GM23338 (cell line): ENCODE data around the gene GTF3C6. TPM values are rescaled to one million over a fixed set of nuclear protein-coding genes. Genes with fewer than 3 reads are reported as not detected.
A peak's percentile ranks its signal among the peaks of the same experiment; 100 is the strongest.

Experiments
- ATAC-seq: fragments of 200-7000 bp; cut with Tn5 transposase; 3 replicates; pipeline ENCODE4 v1.9.1; 2020
- DNase-seq: peaks from one replicate; pipeline ENCODE4 v3.0.0-alpha.2; 2015; ENCODE audit warnings: low spot score
- H2AFZ ChIP-seq: fragments of 200-600 bp; sonication (generic); 2 replicates; pipeline ENCODE4 v1.8.0; 2016; ENCODE audit warnings: antibody characterized with exemption, mild to moderate bottlenecking, moderate library complexity
- H3F3A ChIP-seq: fragments of 200-600 bp; sonication (generic); replicated peaks from 2 replicates; pipeline ENCODE4 v1.8.0; 2017; ENCODE audit warnings: antibody characterized with exemption, mixed run types, low read depth
- H3K27ac ChIP-seq: fragments of 200-600 bp; sonication (generic); 2 replicates; pipeline ENCODE4 v1.6.1; 2016; ENCODE audit warnings: low read depth
- H3K27me3 ChIP-seq: fragments of 200-600 bp; sonication (generic); 2 replicates; pipeline ENCODE4 v1.8.0; 2016; ENCODE audit warnings: mild to moderate bottlenecking, mixed run types, moderate library complexity; ENCODE audit not compliant: insufficient read depth
- H3K36me3 ChIP-seq: fragments of 200-600 bp; sonication (generic); 2 replicates; pipeline ENCODE4 v1.8.0; 2016; ENCODE audit warnings: mild to moderate bottlenecking; ENCODE audit not compliant: insufficient read depth
- H3K4me1 ChIP-seq: fragments of 200-600 bp; sonication (generic); 2 replicates; pipeline ENCODE4 v1.8.0; 2016; ENCODE audit warnings: mild to moderate bottlenecking, moderate library complexity; ENCODE audit not compliant: insufficient read depth
- H3K4me2 ChIP-seq: fragments of 200-600 bp; sonication (generic); 2 replicates; pipeline ENCODE4 v1.7.1; 2017; ENCODE audit warnings: mixed run types
- H3K4me3 ChIP-seq: fragments of 200-600 bp; sonication (generic); 2 replicates; pipeline ENCODE4 v1.6.1; 2016; ENCODE audit warnings: mixed run types
- H3K79me2 ChIP-seq: fragments of 200-600 bp; sonication (generic); replicated peaks from 2 replicates; pipeline ENCODE4 v1.8.0; 2017; ENCODE audit warnings: mild to moderate bottlenecking; ENCODE audit not compliant: insufficient read depth
- H3K9me2 ChIP-seq: fragments of 200-600 bp; sonication (generic); 2 replicates; pipeline ENCODE4 v1.8.0; 2017; ENCODE audit not compliant: insufficient read depth
- H4K20me1 ChIP-seq: fragments of 200-600 bp; sonication (generic); replicated peaks from 2 replicates; pipeline ENCODE4 v1.8.0; 2017; ENCODE audit warnings: mild to moderate bottlenecking; ENCODE audit not compliant: insufficient read depth
- H3K27ac Mint-ChIP-seq: 2 replicates; pipeline ENCODE4 v1.8.0; 2020; ENCODE audit warnings: inconsistent platforms, mild to moderate bottlenecking, moderate library complexity, mixed read lengths
- H3K27me3 Mint-ChIP-seq: 3 replicates; pipeline ENCODE4 v1.8.0; 2022; ENCODE audit warnings: low read depth, mild to moderate bottlenecking, moderate library complexity, mixed read lengths, inconsistent platforms; ENCODE audit not compliant: insufficient read depth, poor library complexity
- H3K36me3 Mint-ChIP-seq: 3 replicates; pipeline ENCODE4 v1.8.0; 2021; ENCODE audit warnings: low read depth, mild to moderate bottlenecking, inconsistent platforms, moderate library complexity, mixed read lengths
- H3K4me1 Mint-ChIP-seq: 3 replicates; pipeline ENCODE4 v1.8.0; 2020; ENCODE audit warnings: mild to moderate bottlenecking, inconsistent platforms, mixed read lengths
- H3K4me3 Mint-ChIP-seq: 3 replicates; pipeline ENCODE4 v1.8.0; 2021; ENCODE audit warnings: moderate library complexity, mild to moderate bottlenecking, inconsistent platforms, mixed read lengths
- H3K9me3 Mint-ChIP-seq: 3 replicates; pipeline ENCODE4 v1.8.0; 2020; ENCODE audit warnings: moderate library complexity, mild to moderate bottlenecking, inconsistent platforms, mixed read lengths
- CREB1 ChIP-seq: fragments of 250-450 bp; sonication (Bioruptor Pico); IDR thresholded peaks from 2 replicates; pipeline ENCODE4 v1.5.0; 2020; ENCODE audit warnings: low read depth, mild to moderate bottlenecking, moderate library complexity
- EZH2 ChIP-seq: fragments of 200-600 bp; sonication (generic); IDR thresholded peaks from one replicate; pipeline ENCODE4 v1.8.0; 2017; ENCODE audit warnings: antibody characterized with exemption, mild to moderate bottlenecking, low read depth; ENCODE audit not compliant: unreplicated experiment
- EZH2phosphoT487 ChIP-seq: fragments of 200-600 bp; sonication (generic); IDR thresholded peaks from one replicate; pipeline ENCODE4 v1.8.1; 2018; ENCODE audit warnings: antibody characterized with exemption; ENCODE audit not compliant: unreplicated experiment
- JUNB ChIP-seq: IDR thresholded peaks from one replicate; pipeline ENCODE4 v1.6.1; 2016; ENCODE audit warnings: antibody characterized with exemption; ENCODE audit not compliant: unreplicated experiment
- NANOG ChIP-seq: IDR thresholded peaks from 2 replicates; pipeline ENCODE4 v1.6.1; 2016; ENCODE audit warnings: antibody characterized with exemption, borderline replicate concordance
- POLR2AphosphoS5 ChIP-seq: IDR thresholded peaks from 2 replicates; pipeline ENCODE4 v1.6.1; 2016; ENCODE audit warnings: antibody characterized with exemption, low read depth
- STAT1 ChIP-seq: IDR thresholded peaks from one replicate; pipeline ENCODE4 v1.6.1; 2016; ENCODE audit warnings: antibody characterized with exemption; ENCODE audit not compliant: unreplicated experiment
- ZNF331 ChIP-seq: fragments of 250-450 bp; sonication (Bioruptor Pico); IDR thresholded peaks from 2 replicates; pipeline ENCODE4 v1.5.0; 2020; ENCODE audit warnings: low read depth, mild to moderate bottlenecking, moderate library complexity
- polyA plus RNA-seq: library from polyadenylated mRNA; unstranded; fragments of >200 nt; fragmentation: Nextera tagmentation; extraction: Ambion mirVana; gene quantifications from 2 replicates; pipeline ENCODE4 v1.2.1, GENCODE V29; 2016
- total RNA-seq: library from RNA; depleted of rRNA; stranded (reverse); fragments of >200 nt; shearing (Covaris generic); gene quantifications from 2 replicates; pipeline ENCODE4 v1.2.3, GENCODE V29; 2014
- TF ChIP-seq, protein P1 (sequence below): IDR thresholded peaks from one replicate; pipeline ENCODE4 v1.6.1; 2018; ENCODE audit warnings: antibody characterized with exemption; ENCODE audit not compliant: unreplicated experiment
- TF ChIP-seq, protein P2 (sequence below), 2 experiments: fragments of 200-600 bp in 1 of 2; sonication (generic) in 1 of 2; conservative IDR thresholded peaks; 2 replicates each; pipeline versions ENCODE4 v1.5.1 to v1.6.1; 2016 to 2017; ENCODE audit warnings: antibody characterized with exemption in 2 of 2, low read depth in 2 of 2, mild to moderate bottlenecking in 2 of 2, moderate library complexity in 1 of 2

Gene GTF3C6
- total and polyA plus RNA-seq, 2 experiments from 2014 or later: 41.2 to 245 TPM

DNA sequence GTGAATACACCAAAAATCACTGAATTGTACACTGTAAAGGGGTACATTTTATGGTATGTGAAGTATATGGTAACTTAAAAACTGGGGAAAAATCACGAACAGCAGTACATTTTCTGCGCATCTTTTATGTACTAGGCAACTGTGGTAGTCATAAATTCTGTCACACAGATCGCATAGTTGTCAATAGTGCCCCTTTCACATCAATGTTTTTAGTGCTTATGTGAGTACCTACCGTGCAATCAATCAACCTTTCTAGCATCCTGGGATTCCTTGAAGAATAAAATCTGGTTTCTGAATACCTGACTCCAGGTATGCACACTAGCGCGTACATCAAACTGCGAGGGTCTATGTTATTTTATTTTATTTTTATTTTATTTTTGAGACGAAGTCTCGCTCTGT, 22.7 kb downstream of the GTF3C6 start:
- H3K4me2 ChIP-seq: peak overlapping the region; percentile 78
- peak overlapping the region; percentile 90; the same call in 1 of the 2 replicates for H2AFZ ChIP-seq
- peak overlapping the region; percentile 83; the same call in 1 of the 2 replicates for H3K27ac Mint-ChIP-seq
- peak overlapping the region; percentile 76 for H3K4me3 ChIP-seq
- H3K36me3 Mint-ChIP-seq: peaks cover 46% of the 10 kb centered on the region
- H3K36me3 ChIP-seq: peaks cover 16% of the 10 kb centered on the region
- H3F3A ChIP-seq: peaks cover 8% of the 10 kb centered on the region; the same call in 1 of the 2 replicates
- peaks cover 14% of the 10 kb centered on the region for H3K4me1 Mint-ChIP-seq
- H3K27me3 ChIP-seq: no peaks in the 10 kb centered on the region
- peaks cover 40% of the 10 kb centered on the region for H3K79me2 ChIP-seq
- H3K9me2 ChIP-seq: peaks cover 10% of the 10 kb centered on the region
- no peak overlapping the region; the same call in 1 of the 2 replicates for H3K27ac ChIP-seq
- H3K4me3 Mint-ChIP-seq: peak overlapping the region; percentile 99
- ATAC-seq (no peak), DNase-seq (no peak)
- H3K4me1 ChIP-seq: 0 out of 2 replicates have a peak, but pooled peaks cover 9% of the 10 kb centered on the region
- TF ChIP-seq STAT1 (no peak), POLR2AphosphoS5 (no peak), ZNF331 (CRISPR knock-in tag) (no peak), NANOG (no peak), CREB1 (no peak), EZH2phosphoT487 (no peak), EZH2 (no peak), JUNB (no peak)
- TF ChIP-seq, protein P1, sequence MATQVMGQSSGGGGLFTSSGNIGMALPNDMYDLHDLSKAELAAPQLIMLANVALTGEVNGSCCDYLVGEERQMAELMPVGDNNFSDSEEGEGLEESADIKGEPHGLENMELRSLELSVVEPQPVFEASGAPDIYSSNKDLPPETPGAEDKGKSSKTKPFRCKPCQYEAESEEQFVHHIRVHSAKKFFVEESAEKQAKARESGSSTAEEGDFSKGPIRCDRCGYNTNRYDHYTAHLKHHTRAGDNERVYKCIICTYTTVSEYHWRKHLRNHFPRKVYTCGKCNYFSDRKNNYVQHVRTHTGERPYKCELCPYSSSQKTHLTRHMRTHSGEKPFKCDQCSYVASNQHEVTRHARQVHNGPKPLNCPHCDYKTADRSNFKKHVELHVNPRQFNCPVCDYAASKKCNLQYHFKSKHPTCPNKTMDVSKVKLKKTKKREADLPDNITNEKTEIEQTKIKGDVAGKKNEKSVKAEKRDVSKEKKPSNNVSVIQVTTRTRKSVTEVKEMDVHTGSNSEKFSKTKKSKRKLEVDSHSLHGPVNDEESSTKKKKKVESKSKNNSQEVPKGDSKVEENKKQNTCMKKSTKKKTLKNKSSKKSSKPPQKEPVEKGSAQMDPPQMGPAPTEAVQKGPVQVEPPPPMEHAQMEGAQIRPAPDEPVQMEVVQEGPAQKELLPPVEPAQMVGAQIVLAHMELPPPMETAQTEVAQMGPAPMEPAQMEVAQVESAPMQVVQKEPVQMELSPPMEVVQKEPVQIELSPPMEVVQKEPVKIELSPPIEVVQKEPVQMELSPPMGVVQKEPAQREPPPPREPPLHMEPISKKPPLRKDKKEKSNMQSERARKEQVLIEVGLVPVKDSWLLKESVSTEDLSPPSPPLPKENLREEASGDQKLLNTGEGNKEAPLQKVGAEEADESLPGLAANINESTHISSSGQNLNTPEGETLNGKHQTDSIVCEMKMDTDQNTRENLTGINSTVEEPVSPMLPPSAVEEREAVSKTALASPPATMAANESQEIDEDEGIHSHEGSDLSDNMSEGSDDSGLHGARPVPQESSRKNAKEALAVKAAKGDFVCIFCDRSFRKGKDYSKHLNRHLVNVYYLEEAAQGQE: no peak
- TF ChIP-seq, protein P2, sequence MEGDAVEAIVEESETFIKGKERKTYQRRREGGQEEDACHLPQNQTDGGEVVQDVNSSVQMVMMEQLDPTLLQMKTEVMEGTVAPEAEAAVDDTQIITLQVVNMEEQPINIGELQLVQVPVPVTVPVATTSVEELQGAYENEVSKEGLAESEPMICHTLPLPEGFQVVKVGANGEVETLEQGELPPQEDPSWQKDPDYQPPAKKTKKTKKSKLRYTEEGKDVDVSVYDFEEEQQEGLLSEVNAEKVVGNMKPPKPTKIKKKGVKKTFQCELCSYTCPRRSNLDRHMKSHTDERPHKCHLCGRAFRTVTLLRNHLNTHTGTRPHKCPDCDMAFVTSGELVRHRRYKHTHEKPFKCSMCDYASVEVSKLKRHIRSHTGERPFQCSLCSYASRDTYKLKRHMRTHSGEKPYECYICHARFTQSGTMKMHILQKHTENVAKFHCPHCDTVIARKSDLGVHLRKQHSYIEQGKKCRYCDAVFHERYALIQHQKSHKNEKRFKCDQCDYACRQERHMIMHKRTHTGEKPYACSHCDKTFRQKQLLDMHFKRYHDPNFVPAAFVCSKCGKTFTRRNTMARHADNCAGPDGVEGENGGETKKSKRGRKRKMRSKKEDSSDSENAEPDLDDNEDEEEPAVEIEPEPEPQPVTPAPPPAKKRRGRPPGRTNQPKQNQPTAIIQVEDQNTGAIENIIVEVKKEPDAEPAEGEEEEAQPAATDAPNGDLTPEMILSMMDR (conservative IDR thresholded peaks at IDR 0.05; ENCODE audit: low read depth in 2 of 2): no peak
- H3K9me3 Mint-ChIP-seq: peaks cover 18% of the 10 kb centered on the region
- peaks cover 13% of the 10 kb centered on the region for H4K20me1 ChIP-seq
- peaks cover 2% of the 10 kb centered on the region for H3K27me3 Mint-ChIP-seq

DNA sequence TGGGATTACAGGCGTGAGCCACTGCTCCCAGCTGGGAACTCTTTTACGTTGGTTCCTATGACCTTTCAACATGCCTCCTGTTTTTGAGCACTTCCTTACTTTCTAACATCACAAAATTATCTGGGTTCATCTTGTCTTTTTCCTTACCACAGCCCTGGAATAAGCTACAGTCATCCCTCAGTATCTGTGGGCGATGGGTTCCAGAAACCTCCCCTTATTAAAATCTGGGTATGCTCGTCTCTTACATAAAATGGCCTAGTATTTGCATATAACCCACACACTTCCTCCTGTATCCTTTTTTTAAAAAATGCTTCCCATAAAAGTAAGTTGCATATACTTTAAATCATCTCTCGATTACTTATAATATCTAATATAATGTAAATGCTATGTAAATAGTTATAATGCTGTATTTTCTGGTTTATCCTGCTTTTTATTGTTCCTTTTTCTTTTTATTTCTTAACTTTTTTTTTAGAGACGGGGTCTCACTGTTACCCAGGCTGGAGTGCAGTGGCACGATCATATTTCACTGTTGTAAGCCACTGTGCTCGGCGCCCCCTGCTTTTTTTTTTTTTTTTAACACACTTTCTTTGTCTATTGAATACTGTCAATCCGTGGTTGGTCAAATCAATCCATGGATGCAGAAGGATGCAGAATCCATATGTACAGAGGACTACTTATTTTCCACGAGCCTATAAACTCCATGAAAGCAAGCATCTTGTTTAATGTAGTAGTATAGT, 32.5 kb downstream of the GTF3C6 start:
- no peaks in the 10 kb centered on the region for H3K9me2 ChIP-seq
- no peak for DNase-seq
- no peak overlapping the region for H3K4me3 ChIP-seq
- no peaks in the 10 kb centered on the region for H3K9me3 Mint-ChIP-seq
- H2AFZ ChIP-seq: no peak overlapping the region
- no peak overlapping the region for H3K4me2 ChIP-seq
- H3K36me3 ChIP-seq: peaks cover 49% of the 10 kb centered on the region
- H3K27ac ChIP-seq: no peak overlapping the region
- 0 out of 2 replicates have a peak overlapping the region, but pooled peaks have one; percentile 10 for H3K27ac Mint-ChIP-seq
- no peak overlapping the region for H3K4me3 Mint-ChIP-seq
- H3K4me1 Mint-ChIP-seq: no peaks in the 10 kb centered on the region
- peaks cover 4% of the 10 kb centered on the region for H3K27me3 Mint-ChIP-seq
- no peak for ATAC-seq
- H3K27me3 ChIP-seq: no peaks in the 10 kb centered on the region
- H4K20me1 ChIP-seq: peaks cover 18% of the 10 kb centered on the region
- H3F3A ChIP-seq: no peaks in the 10 kb centered on the region
- H3K4me1 ChIP-seq: no peaks in the 10 kb centered on the region
- H3K36me3 Mint-ChIP-seq: peaks cover 80% of the 10 kb centered on the region
- peaks cover 26% of the 10 kb centered on the region; the same call in 1 of the 2 replicates for H3K79me2 ChIP-seq
- TF ChIP-seq, protein P2 (conservative IDR thresholded peaks at IDR 0.05; ENCODE audit: low read depth in 2 of 2): no peak; a peak in 1 of 4 replicates
